ENCODE results near the gene HIVEP2.

The HIVEP2 gene

DNA sequence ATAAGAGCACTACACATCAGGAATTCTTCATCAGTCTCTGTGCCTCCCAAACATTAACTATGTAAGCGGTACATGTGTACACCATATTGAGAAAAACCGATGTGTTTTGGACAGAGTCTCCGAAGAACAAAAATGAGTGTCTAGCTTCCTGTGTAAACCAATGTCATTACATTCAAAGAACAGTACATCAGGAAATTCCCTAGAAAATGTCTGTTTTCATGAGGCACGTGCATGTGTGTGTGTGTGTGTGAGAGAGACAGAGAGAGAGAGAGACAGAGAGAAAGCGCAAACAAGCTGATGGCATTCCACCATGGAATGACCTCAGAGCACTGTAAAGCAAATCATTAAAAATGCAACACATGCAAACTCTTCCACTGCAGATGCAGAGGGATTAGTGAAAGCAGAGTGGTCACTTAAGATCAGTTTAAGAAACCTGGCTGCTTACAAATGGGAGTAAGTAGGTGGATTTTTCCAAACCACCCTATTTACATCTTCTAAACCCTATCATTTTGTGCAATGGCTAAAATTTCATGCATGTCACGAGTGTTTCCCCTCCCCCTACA is 133.9 kb downstream of the HIVEP2 start:
- DNase-seq (ENCODE audit: low read depth) = no peak
- TF ChIP-seq, protein P1, sequence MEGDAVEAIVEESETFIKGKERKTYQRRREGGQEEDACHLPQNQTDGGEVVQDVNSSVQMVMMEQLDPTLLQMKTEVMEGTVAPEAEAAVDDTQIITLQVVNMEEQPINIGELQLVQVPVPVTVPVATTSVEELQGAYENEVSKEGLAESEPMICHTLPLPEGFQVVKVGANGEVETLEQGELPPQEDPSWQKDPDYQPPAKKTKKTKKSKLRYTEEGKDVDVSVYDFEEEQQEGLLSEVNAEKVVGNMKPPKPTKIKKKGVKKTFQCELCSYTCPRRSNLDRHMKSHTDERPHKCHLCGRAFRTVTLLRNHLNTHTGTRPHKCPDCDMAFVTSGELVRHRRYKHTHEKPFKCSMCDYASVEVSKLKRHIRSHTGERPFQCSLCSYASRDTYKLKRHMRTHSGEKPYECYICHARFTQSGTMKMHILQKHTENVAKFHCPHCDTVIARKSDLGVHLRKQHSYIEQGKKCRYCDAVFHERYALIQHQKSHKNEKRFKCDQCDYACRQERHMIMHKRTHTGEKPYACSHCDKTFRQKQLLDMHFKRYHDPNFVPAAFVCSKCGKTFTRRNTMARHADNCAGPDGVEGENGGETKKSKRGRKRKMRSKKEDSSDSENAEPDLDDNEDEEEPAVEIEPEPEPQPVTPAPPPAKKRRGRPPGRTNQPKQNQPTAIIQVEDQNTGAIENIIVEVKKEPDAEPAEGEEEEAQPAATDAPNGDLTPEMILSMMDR (IDR thresholded peaks at IDR 0.05; ENCODE audit: low read depth, low read length, missing control alignments) = no peak
- in situ Hi-C loops (cut with HindIII; ENCODE audit: low sequenced_read_pairs) = no loop called here

DNA sequence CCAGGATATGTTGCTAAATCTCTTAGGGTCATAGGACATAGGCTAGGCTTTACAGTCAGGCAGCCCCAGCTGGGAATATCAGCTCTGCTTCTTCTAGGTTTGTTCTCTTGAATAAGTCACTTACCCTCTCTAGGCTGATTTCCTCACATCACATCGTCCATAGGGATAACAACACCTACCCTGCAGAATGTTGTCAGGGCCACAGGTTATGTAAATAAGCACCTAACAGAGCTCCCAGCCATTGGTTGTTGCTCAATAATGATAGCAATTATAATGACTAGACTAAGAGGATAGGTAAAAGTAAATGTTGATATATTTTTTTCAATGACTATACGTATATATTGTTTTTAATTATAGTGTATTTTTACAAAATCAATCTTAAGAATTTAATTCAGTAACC is 135.0 kb downstream of the HIVEP2 start:
- in situ Hi-C loops (cut with HindIII; ENCODE audit: low sequenced_read_pairs) = no loop called here
- TF ChIP-seq, protein P1 (IDR thresholded peaks at IDR 0.05; ENCODE audit: low read depth, low read length, missing control alignments) = no peak
- H3K4me3 ChIP-seq (ENCODE audit: low read depth, low read length) = no peak overlapping the region
- DNase-seq (ENCODE audit: low read depth) = no peak

More for the DNA sequence above, 133.9 kb downstream of the HIVEP2 start:
- H3K4me3 ChIP-seq (ENCODE audit: low read depth, low read length) = no peak overlapping the region

DNA sequence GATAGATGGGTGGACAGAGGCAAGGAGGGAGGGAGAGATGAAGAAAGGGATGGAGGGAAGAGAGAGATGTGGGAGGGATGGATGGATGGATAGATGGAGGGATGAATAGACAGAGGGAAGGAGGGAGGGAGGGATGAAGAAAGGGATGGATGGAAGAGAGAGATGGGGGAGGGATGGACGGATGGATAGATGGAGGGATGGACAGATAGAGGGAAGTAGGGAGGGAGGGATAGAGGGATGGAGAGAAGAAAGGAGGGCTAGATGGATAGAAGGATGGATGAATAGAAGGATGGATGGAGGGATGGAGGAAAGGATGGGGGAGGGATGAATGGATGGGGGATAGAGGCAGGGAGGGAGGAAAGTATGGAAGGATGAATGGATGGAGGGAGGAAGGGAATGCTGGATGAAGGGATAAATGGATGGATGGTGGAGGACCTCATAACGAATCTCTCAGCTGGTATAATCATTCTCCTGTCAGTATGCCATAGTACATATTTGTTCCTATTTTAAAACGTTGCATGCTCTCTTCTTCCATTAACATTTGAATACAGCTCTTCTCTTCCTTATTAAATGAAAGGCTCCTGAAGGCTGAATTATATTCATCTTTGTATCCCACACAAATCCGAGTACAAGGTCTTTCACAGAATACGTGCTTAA is 136.4 kb downstream of the HIVEP2 start:
- H3K4me3 ChIP-seq (ENCODE audit: low read depth, low read length) = no peak overlapping the region
- TF ChIP-seq, protein P1 (IDR thresholded peaks at IDR 0.05; ENCODE audit: low read depth, low read length, missing control alignments) = no peak
- in situ Hi-C loops (cut with HindIII; ENCODE audit: low sequenced_read_pairs) = no loop called here
- DNase-seq (ENCODE audit: low read depth) = no peak

DNA sequence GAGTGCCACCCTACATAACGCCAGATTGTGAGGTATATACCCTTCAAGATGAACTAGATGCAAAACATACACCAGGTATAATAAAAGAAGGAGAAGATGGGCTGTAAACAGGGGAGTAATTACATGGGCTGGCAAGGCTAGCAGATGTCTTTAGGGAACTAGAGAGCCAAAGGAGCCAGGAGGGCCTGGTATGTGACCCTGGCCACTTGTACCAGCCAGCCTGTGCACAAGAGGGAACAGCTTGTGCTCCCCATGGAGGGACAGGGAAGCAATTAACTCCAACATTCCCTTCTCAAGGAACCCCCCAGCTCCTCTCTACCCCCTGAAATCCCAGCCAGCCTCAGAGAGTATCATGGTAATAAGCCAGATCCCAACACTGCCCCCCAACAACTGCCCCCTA is 139.9 kb downstream of the HIVEP2 start:
- in situ Hi-C loops (cut with HindIII; ENCODE audit: low sequenced_read_pairs) = no loop called here
- TF ChIP-seq, protein P1 (IDR thresholded peaks at IDR 0.05; ENCODE audit: low read depth, low read length, missing control alignments) = no peak
- DNase-seq (ENCODE audit: low read depth) = no peak
- H3K4me3 ChIP-seq (ENCODE audit: low read depth, low read length) = no peak overlapping the region

DNA sequence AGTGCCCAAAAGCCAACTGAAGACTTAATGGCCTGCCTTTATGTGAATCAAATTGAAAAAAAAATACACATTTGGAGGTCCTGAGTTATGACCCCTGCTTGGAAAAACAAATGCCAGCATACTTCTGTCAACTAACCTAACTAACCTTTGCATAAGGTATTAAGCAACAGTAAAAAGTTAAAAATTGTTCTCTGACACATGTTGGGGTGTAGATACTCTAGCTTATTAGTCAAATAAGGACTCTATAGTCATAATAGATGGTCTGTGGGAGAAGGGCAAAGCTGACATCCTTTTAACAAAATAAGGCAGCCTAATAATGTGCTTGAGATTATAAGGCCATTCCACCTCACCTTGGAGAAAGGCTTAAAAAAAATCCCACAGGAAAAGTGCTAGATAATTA is 140.5 kb downstream of the HIVEP2 start:
- TF ChIP-seq, protein P1 (IDR thresholded peaks at IDR 0.05; ENCODE audit: low read depth, low read length, missing control alignments) = no peak
- H3K4me3 ChIP-seq (ENCODE audit: low read depth, low read length) = no peak overlapping the region
- in situ Hi-C loops (cut with HindIII; ENCODE audit: low sequenced_read_pairs) = no loop called here
- DNase-seq (ENCODE audit: low read depth) = no peak

DNA sequence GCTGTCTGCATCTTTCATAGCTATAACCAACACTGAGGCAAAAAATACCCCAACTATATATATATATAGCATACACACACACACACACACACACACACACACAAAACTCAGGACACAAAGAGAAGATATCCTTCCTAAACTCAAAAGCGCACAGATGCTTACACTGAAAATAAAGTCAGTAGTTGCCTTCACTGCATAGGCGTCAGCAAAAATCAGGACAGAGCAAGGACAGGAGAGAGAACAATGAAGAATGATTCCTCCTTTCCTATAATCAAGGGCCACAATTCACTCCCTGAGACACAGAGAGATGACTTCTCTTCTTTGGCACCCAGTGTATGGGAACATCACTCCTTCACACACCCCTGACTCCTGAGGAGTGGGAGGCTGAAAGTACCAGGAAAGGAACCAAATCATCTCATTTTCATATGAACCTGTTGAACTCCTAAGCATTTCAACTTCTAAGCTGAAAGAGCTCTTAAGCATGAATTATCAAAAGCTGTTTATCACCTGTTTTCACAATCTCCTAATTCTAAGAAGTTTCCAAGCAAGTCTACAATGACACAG is 141.4 kb downstream of the HIVEP2 start:
- no peak overlapping the region for H3K4me3 ChIP-seq (ENCODE audit: low read depth, low read length)
- TF ChIP-seq, protein P1 (IDR thresholded peaks at IDR 0.05; ENCODE audit: low read depth, low read length, missing control alignments) = no peak
- no peak for DNase-seq (ENCODE audit: low read depth)
- in situ Hi-C loops (cut with HindIII; ENCODE audit: low sequenced_read_pairs) = no loop called here
